ENCODE data around the gene HGFAC. TPM values are rescaled to one million over a fixed set of nuclear protein-coding genes. Genes with fewer than 3 reads are reported as not detected.

HGFAC gene
- total and polyA plus RNA-seq, 9 donors, result 0.15 to 2.1 (median 0.53) TPM; not detected in 2

DNA sequence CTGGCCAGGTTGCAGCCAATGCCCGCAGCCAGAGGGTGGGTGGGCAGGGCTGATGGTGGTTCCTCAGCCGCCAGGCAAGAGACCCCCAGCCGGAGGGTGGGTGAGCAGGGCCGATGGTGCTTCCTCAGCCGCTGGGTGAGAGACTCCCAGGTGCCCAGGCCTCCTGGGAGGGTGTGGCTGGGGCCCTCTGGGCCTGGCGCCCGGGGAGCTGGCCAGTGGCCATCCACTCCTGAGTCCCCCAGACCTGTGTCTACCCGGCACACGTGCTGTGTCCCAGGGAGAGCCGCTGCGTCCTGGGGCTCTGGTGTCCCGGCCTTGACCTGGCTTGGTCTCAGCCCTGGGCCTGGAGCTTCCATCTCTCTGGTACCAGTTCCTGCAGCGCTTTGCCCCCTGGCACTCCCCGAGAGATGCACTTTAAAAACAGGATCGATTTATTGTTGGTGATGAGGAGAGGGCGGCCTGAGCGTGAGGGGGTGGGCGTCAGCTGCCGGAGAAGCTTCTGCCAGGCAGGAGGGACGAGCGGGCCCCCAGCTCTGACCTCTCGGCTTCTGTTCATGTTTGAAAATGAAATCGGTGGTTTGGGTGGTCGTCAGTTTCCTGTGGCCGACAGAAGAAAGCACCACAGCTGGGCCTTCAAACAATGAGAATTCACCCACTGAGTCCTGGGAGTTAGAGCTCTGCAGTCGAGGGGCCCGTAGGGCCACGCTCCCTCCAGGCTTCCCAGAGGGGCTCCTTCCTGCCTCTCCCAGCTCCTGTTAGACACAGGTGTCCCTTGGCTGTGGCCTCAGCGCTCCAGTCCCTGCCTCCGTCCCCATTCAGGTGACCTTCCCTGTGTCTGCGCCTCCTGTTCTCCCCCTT lies 27.8 kb downstream of the HGFAC start:
- no peaks in the 10 kb centered on the region for H3K9me3 ChIP-seq
- peaks cover 2% of the 10 kb centered on the region for H3K4me1 ChIP-seq (ENCODE audit: insufficient read depth)
- H3K27ac ChIP-seq, result no peak overlapping the region
- intact Hi-C loops (cut with DNase I), result no loop called here
- H3K36me3 ChIP-seq, result no peaks in the 10 kb centered on the region
- WGBS, 3 donors, result 64 to 78% (median 71%) methylated on average over 31 of the region's 31 CpGs
- no peak for DNase-seq
- no peaks in the 10 kb centered on the region for H3K27me3 ChIP-seq
- H3K4me3 ChIP-seq, result no peak overlapping the region
- TF ChIP-seq POLR2A (IDR thresholded peaks at IDR 0.05) (no peak), CTCF (IDR thresholded peaks at IDR 0.05) (no peak), EP300 (IDR thresholded peaks at IDR 0.05) (no peak)

DNA sequence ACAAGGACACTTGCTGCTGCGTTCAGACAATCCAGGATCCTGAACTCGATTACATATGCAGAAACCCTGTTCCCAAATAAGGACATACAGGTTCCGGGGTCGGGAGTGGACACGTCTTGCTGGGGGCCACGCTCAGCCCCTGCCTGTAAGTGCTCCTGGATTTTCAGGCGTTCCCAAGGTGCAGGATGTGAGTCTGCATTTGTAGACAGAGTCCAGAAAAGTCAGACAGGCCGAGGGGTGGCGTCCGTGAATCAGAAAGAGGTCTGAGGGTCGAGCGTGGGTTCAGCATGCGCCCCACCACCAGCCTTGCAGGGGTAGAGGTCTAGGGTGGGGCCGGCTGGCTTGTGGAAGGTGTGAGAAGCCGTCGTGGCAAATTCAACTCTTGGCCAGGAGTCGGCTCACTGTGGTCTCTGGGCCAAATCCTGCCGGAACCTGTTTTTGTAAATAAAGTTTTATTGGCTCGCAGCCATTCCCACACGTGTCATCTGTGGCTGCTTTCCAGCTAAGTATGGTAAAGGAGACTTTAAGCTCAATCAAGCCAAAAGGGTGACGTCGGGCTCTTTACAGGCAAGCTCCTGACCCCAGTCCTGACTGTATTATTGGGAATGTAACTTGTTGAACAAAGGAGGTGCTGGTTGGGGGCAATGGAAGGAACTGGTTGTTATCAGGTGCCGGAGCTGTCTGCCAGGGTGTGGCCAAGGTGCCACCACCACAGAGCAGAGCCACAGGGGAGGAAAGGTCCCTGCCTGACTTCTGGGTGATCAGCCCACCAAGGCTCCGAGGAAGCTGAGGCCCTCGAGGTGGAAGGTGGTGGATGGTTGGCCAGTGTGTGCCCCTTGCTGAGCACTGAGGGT lies 28.7 kb downstream of the HGFAC start:
- H3K9me3 ChIP-seq, result no peaks in the 10 kb centered on the region
- intact Hi-C loops (cut with DNase I), result no loop called here
- peaks cover 2% of the 10 kb centered on the region for H3K4me1 ChIP-seq (ENCODE audit: insufficient read depth)
- TF ChIP-seq CTCF (IDR thresholded peaks at IDR 0.05), result no peak
- no peak for TF ChIP-seq POLR2A (IDR thresholded peaks at IDR 0.05)
- no peak for TF ChIP-seq EP300 (IDR thresholded peaks at IDR 0.05)
- no peak overlapping the region for H3K27ac ChIP-seq
- no peak overlapping the region for H3K4me3 ChIP-seq
- no peak for DNase-seq
- H3K36me3 ChIP-seq, result no peaks in the 10 kb centered on the region
- H3K27me3 ChIP-seq, result no peaks in the 10 kb centered on the region
- 36 to 65% (median 40%) methylated on average over 25 of the region's 25 CpGs for WGBS, 3 donors

DNA sequence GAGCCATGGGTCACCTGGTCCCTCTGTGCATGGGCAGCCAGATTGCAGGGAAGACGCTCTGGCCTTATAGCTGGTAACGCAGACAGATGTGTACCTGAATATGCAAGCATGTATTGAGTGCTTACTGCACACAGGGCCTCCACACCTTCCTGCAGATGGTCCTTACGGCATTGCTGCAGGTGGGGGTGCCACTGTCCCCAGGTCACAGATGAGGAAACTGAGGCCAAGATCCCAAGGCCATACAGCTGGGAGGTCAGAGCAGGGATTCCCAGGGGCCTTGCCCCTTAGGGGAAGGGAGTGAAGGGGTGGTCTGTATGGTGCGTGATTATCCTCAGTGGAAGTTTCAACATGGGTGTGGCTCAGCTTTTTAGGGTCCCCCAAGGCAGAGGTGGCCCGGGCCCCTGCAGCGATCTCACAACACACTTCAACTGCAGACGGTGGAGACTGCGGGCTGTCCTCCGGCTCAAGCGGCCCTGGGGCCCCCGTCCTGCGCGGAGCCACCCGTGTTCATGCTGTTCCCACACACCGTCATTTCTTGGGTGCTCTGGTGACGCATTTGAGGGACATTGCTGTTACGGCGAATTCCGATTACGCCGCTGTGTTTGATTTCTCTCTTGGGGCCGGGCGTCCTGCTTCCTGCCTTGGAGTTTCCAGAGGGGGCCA lies 29.5 kb downstream of the HGFAC start:
- Histone ChIP-seq H3K4me3 (no peak overlapping the region), H3K9me3 (no peaks in the 10 kb centered on the region), H3K4me1 (ENCODE audit: insufficient read depth) (peaks cover 2% of the 10 kb centered on the region), H3K27ac (no peak overlapping the region), H3K36me3 (no peaks in the 10 kb centered on the region), H3K27me3 (no peaks in the 10 kb centered on the region)
- WGBS, 3 donors, result 94 to 95% (median 94%) methylated on average over 23 of the region's 23 CpGs
- TF ChIP-seq CTCF (IDR thresholded peaks at IDR 0.05) (no peak), EP300 (IDR thresholded peaks at IDR 0.05) (no peak), POLR2A (IDR thresholded peaks at IDR 0.05) (no peak)
- no peak for DNase-seq
- intact Hi-C loops (cut with DNase I), result no loop called here

DNA sequence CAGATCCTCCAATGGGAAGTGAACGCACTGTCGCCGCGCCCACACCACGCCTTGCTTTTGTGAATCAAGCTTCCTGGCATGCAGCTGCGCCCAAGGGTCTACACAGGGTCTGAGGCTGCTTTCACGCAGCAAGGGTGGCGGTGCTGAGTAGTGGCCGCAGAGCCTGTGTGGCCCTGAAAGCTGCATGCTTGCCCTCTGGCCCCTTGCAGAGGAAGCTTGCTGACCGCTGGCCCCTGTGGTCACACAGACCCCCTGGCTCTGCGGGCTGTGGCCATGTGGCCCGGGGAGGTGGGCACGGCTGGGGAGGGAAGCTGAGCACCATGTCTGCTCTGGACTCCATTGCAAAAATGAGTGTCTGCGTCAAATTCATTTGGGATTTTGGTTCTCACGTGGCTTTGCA lies 30.1 kb downstream of the HGFAC start:
- no peak for DNase-seq
- TF ChIP-seq CTCF (IDR thresholded peaks at IDR 0.05), result no peak
- Histone ChIP-seq H3K4me3 (no peak overlapping the region), H3K27me3 (no peaks in the 10 kb centered on the region), H3K9me3 (no peaks in the 10 kb centered on the region), H3K36me3 (no peaks in the 10 kb centered on the region), H3K27ac (no peak overlapping the region), H3K4me1 (ENCODE audit: insufficient read depth) (peaks cover under 1% of the 10 kb centered on the region)
- WGBS, 3 donors, result 90 to 96% (median 96%) methylated on average over 15 of the region's 15 CpGs
- intact Hi-C loops (cut with DNase I), result no loop called here

All from ovary (tissue), 9 donors.